ENCODE data around the gene CTSF. TPM values are rescaled to one million over a fixed set of nuclear protein-coding genes. Genes with fewer than 3 reads are reported as not detected.

Gene CTSF
- total RNA-seq, 1 experiment from 2014 or later: 0.34 TPM

DNA sequence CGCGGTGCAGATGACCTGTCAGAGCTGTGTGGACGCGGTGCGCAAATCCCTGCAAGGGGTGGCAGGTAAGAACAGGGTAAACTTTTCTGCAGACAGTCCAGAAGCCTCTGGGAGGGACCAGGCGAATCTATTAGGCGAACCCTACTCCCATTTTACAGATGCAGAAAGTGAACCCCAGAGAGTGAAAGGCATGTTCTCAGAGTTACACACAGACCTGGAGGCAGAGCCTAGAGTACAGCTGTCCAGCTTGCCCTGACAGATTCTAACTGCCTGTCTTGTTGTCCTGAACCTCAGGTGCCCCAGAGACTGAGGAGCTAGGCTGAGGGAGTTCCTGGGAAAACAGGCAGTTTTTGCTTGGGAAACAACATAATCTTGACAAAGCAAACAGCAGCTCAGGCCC is 25.2 kb upstream of the CTSF start:
- Histone ChIP-seq H3K9me2 (ENCODE audit: insufficient read depth) (no peaks in the 10 kb centered on the region), H3K27ac (ENCODE audit: low read depth, low read length) (peak overlapping the region; percentile 51; the same call in 1 of the 2 replicates), H3K36me3 (ENCODE audit: control insufficient read depth in 1 of 2, insufficient read depth in 2 of 2, low read length in 2 of 2) (no peaks in the 10 kb centered on the region), H3K9ac (ENCODE audit: low read length) (peak overlapping the region; percentile 92), H3K4me3 (replicated peaks in 1 of 2; ENCODE audit: low read depth in 1 of 2, low read length in 2 of 2) (peak overlapping the region; percentile 69 to 98), H3K4me1 (ENCODE audit: control insufficient read depth in 1 of 2, insufficient read depth in 2 of 2, low read length in 2 of 2) (peaks cover 4 to 20% of the 10 kb centered on the region in 2 experiments), H2AFZ (ENCODE audit: low read depth, low read length, poor library complexity, severe bottlenecking) (no peak overlapping the region), H3K9me3 (ENCODE audit: control insufficient read depth in 1 of 2, insufficient read depth in 1 of 2, low read depth in 1 of 2, low read length in 2 of 2) (peaks cover 0 to 3% of the 10 kb centered on the region in 2 experiments; a peak in 1 of 4 replicates), H3K27me3 (ENCODE audit: insufficient read depth, low read length) (no peaks in the 10 kb centered on the region), H4K20me1 (ENCODE audit: insufficient read depth) (no peaks in the 10 kb centered on the region), H3K4me2 (ENCODE audit: low read length) (peak overlapping the region; percentile 99), H3K79me2 (ENCODE audit: insufficient read depth, low read length) (peaks cover 12% of the 10 kb centered on the region; the same call in 1 of the 2 replicates)
- no peak for DNase-seq (ENCODE audit: low read depth, low spot score)
- TSS peak; percentile 82 for BruUV-seq (replicated peaks)
- ChIA-PET RAD21 (ENCODE audit: low non-redundant PET in 1 of 2, low total read pairs in 2 of 2, uncharacterized antibody in 2 of 2, unreplicated experiment in 2 of 2) (no interaction called here), CTCF (no interaction called here), POLR2A (no interaction called here)
- TF ChIP-seq CBX3 (IDR thresholded peaks at IDR 0.05; ENCODE audit: low read depth): no peak
- TF ChIP-seq ZFX (IDR thresholded peaks at IDR 0.05): no peak
- no peak for TF ChIP-seq TCF7L2 (IDR thresholded peaks at IDR 0.05; ENCODE audit: borderline replicate concordance, extremely low read depth, insufficient read depth, insufficient read length)
- intact Hi-C loops (cut with micrococcal nuclease): no loop called here
- no peak for ATAC-seq

DNA sequence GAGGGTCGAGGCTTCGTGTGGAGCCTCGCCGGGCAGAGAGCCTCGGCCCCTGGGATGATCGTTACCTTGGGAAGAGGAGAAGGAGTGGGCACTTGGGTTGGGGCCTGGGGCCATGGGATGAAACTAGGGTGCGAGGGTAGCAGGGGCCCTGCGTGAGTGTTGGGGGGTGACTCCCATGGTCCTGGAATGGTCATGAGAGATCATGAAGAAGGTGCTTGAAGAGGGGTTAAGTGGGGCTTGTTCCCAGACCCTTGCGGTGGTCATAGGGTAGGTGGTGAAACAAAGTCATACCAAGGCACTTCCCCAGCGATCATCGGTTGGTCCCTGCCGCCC is 24.9 kb upstream of the CTSF start:
- Histone ChIP-seq H3K9me2 (ENCODE audit: insufficient read depth) (no peaks in the 10 kb centered on the region), H3K27me3 (ENCODE audit: insufficient read depth, low read length) (no peaks in the 10 kb centered on the region), H3K9me3 (ENCODE audit: control insufficient read depth in 1 of 2, insufficient read depth in 1 of 2, low read depth in 1 of 2, low read length in 2 of 2) (peaks cover 0 to 3% of the 10 kb centered on the region in 2 experiments; a peak in 1 of 4 replicates), H4K20me1 (ENCODE audit: insufficient read depth) (no peaks in the 10 kb centered on the region), H3K36me3 (ENCODE audit: control insufficient read depth in 1 of 2, insufficient read depth in 2 of 2, low read length in 2 of 2) (no peaks in the 10 kb centered on the region), H3K9ac (ENCODE audit: low read length) (peak overlapping the region; percentile 92), H3K4me3 (replicated peaks in 1 of 2; ENCODE audit: low read depth in 1 of 2, low read length in 2 of 2) (peak overlapping the region; percentile 69 to 98), H3K4me2 (ENCODE audit: low read length) (peak overlapping the region; percentile 99), H3K27ac (ENCODE audit: low read depth, low read length) (peak overlapping the region; percentile 51), H3K4me1 (ENCODE audit: control insufficient read depth in 1 of 2, insufficient read depth in 2 of 2, low read length in 2 of 2) (peaks cover 4 to 20% of the 10 kb centered on the region in 2 experiments), H3K79me2 (ENCODE audit: insufficient read depth, low read length) (peaks cover 12% of the 10 kb centered on the region; the same call in 1 of the 2 replicates), H2AFZ (ENCODE audit: low read depth, low read length, poor library complexity, severe bottlenecking) (no peak overlapping the region)
- TF ChIP-seq SRF (IDR thresholded peaks at IDR 0.05; ENCODE audit: low read depth) (no peak), SP1 (IDR thresholded peaks at IDR 0.05; ENCODE audit: low read depth) (no peak), ZFX (IDR thresholded peaks at IDR 0.05) (0 out of 2 replicates have a peak, but pooled peaks have one; percentile 57)
- TF ChIP-seq, protein P1, sequence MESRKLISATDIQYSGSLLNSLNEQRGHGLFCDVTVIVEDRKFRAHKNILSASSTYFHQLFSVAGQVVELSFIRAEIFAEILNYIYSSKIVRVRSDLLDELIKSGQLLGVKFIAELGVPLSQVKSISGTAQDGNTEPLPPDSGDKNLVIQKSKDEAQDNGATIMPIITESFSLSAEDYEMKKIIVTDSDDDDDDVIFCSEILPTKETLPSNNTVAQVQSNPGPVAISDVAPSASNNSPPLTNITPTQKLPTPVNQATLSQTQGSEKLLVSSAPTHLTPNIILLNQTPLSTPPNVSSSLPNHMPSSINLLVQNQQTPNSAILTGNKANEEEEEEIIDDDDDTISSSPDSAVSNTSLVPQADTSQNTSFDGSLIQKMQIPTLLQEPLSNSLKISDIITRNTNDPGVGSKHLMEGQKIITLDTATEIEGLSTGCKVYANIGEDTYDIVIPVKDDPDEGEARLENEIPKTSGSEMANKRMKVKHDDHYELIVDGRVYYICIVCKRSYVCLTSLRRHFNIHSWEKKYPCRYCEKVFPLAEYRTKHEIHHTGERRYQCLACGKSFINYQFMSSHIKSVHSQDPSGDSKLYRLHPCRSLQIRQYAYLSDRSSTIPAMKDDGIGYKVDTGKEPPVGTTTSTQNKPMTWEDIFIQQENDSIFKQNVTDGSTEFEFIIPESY (IDR thresholded peaks at IDR 0.05; ENCODE audit: extremely low read depth, insufficient replicate concordance, low read length): no peak
- RAD21 ChIA-PET (ENCODE audit: low non-redundant PET in 1 of 2, low total read pairs in 2 of 2, uncharacterized antibody in 2 of 2, unreplicated experiment in 2 of 2): no interaction called here
- no TSS peak for BruUV-seq (replicated peaks)
- POLR2A ChIA-PET: interaction anchor here (1.2 kb wide), 1 partner anchor 45 kb away, joined by 3 read pairs; the partner anchor contains the start of gene RBM4
- DNase-seq (ENCODE audit: low read depth, low spot score) (no peak), ATAC-seq (peak; percentile 33)
- CTCF ChIA-PET: interaction anchor here (1.0 kb wide), 1 partner anchor 44 kb away, joined by 5 read pairs; no protein-coding TSS in a partner anchor
- intact Hi-C loops (cut with micrococcal nuclease): no loop called here

Measured in HCT116 (cell line).